GM21576 (cell line): Measurements from ENCODE around the gene CEP350.

Experiments
- ATAC-seq: cut with Tn5 transposase; IDR thresholded peaks from one replicate; pipeline ENCODE4 v1.9.1; 2021; ENCODE audit warnings: mild to moderate bottlenecking, moderate library complexity; ENCODE audit not compliant: unreplicated experiment

Gene CEP350

GRCh38 chr1:180046674-180047073 lies 92.1 kb downstream of the CEP350 start:
- ATAC-seq = no peak

GRCh38 chr1:180053594-180054567 lies 99.3 kb downstream of the CEP350 start:
- ATAC-seq = no peak

GRCh38 chr1:180057883-180058396 lies 103.3 kb downstream of the CEP350 start:
- ATAC-seq = no peak

GRCh38 chr1:180061019-180061418 lies 106.4 kb downstream of the CEP350 start:
- no peak for ATAC-seq

GRCh38 chr1:180062452-180062971 lies 107.9 kb downstream of the CEP350 start:
- ATAC-seq = no peak

- ATAC-seq = no peak
Observed at GRCh38 chr1:180065408-180065807, 110.8 kb downstream of the CEP350 start.

- no peak for ATAC-seq
Observed at GRCh38 chr1:180066150-180066549, 111.5 kb downstream of the CEP350 start.

GRCh38 chr1:180070286-180070685 lies 115.7 kb downstream of the CEP350 start:
- ATAC-seq = no peak

GRCh38 chr1:180071759-180072158 lies 117.1 kb downstream of the CEP350 start:
- no peak for ATAC-seq

GRCh38 chr1:180080439-180080838 lies 125.8 kb downstream of the CEP350 start:
- ATAC-seq = no peak

- no peak for ATAC-seq
Observed at GRCh38 chr1:180081474-180081873, 126.9 kb downstream of the CEP350 start.

GRCh38 chr1:180083164-180083563 lies 128.6 kb downstream of the CEP350 start:
- ATAC-seq = no peak

GRCh38 chr1:180084867-180085266 lies 130.3 kb downstream of the CEP350 start:
- ATAC-seq = no peak

- ATAC-seq = no peak
Observed at GRCh38 chr1:180085331-180085730, 130.7 kb downstream of the CEP350 start.

- ATAC-seq = no peak
Observed at GRCh38 chr1:180092931-180093650, 138.5 kb downstream of the CEP350 start.

- no peak for ATAC-seq
Observed at GRCh38 chr1:180094705-180095295, 140.2 kb downstream of the CEP350 start.

GRCh38 chr1:180096584-180097325 lies 142.1 kb downstream of the CEP350 start:
- ATAC-seq = no peak

- no peak for ATAC-seq
Observed at GRCh38 chr1:180097326-180097605, 142.7 kb downstream of the CEP350 start.

GRCh38 chr1:180101411-180101810 lies 146.8 kb downstream of the CEP350 start:
- no peak for ATAC-seq

GRCh38 chr1:180103819-180104218 lies 149.2 kb downstream of the CEP350 start:
- ATAC-seq = no peak

GRCh38 chr1:180112091-180112490 lies 157.5 kb downstream of the CEP350 start:
- no peak for ATAC-seq
